HepG2 (cell line): ENCODE data around the gene POFUT2.

Experiments used
- CTCF ChIP-seq: sonication (generic); formaldehyde crosslinking; IDR thresholded peaks from 2 replicates; pipeline ENCODE4 v1.5.0; 2020; ENCODE audit warnings: mild to moderate bottlenecking, missing genetic modification reagents, moderate library complexity
- SP5 ChIP-seq: IDR thresholded peaks from 2 replicates; pipeline ENCODE4 v1.6.1; 2016; ENCODE audit warnings: low read depth, borderline replicate concordance
- TAF1 ChIP-seq: sonication (generic); formaldehyde crosslinking; IDR thresholded peaks from 2 replicates; pipeline ENCODE4 v1.4.0; 2020; ENCODE audit warnings: missing genetic modification reagents
- ZMYM3 ChIP-seq: sonication (generic); formaldehyde crosslinking; IDR thresholded peaks from 2 replicates; pipeline ENCODE4 v1.5.1; 2020; ENCODE audit warnings: mild to moderate bottlenecking, missing genetic modification reagents

- TF ChIP-seq CTCF (CRISPR knock-in tag) (no peak), ZMYM3 (no peak), TAF1 (CRISPR knock-in tag) (no peak), SP5 (CRISPR knock-in tag) (no peak)
Observed at GRCh38 chr21:45243603-45244002, 44.1 kb downstream of the POFUT2 start.
